Aorta (tissue), 5 donors: Measurements from ENCODE around the gene KCNJ5. TPM values are rescaled to one million over a fixed set of nuclear protein-coding genes. Genes with fewer than 3 reads are reported as not detected.

ENCODE experiments used
- ATAC-seq: fragments of 200-7000 bp; cut with Tn5 transposase; one replicate; pipeline ENCODE4 v1.9.1; 2022; ENCODE audit warnings: moderate library complexity; ENCODE audit not compliant: low FRiP score
- DNase-seq, 2 donors: peaks; one replicate each; pipeline ENCODE4 v3.0.0-alpha.2; 2020
- H3K27ac ChIP-seq, 2 donors: one replicate each; pipeline ENCODE4 v1.5.1; 2013; ENCODE audit warnings: low read length in 2 of 2, mild to moderate bottlenecking in 2 of 2, moderate library complexity in 2 of 2, control low read depth in 1 of 2, inconsistent platforms in 1 of 2, low read depth in 1 of 2
- H3K27me3 ChIP-seq, 2 donors: one replicate each; pipeline ENCODE4 v1.6.1; 2013; ENCODE audit warnings: control low read depth in 1 of 2, low read length in 1 of 2, mild to moderate bottlenecking in 1 of 2, moderate library complexity in 1 of 2; ENCODE audit not compliant: insufficient read depth in 2 of 2, control insufficient read depth in 1 of 2
- H3K36me3 ChIP-seq, 2 donors: one replicate each; pipeline ENCODE4 v1.6.1; 2013; ENCODE audit warnings: control low read depth in 1 of 2, low read length in 1 of 2, mild to moderate bottlenecking in 1 of 2; ENCODE audit not compliant: insufficient read depth in 2 of 2, control insufficient read depth in 1 of 2
- H3K4me1 ChIP-seq, 2 donors: one replicate each; pipeline ENCODE4 v1.6.1; 2013; ENCODE audit warnings: low read length in 2 of 2, control low read depth in 1 of 2, mild to moderate bottlenecking in 1 of 2, moderate library complexity in 1 of 2; ENCODE audit not compliant: insufficient read depth in 2 of 2, control insufficient read depth in 1 of 2
- H3K4me3 ChIP-seq, 2 donors: one replicate each; pipeline ENCODE4 v1.5.1; 2013; ENCODE audit warnings: low read length in 2 of 2, control low read depth in 1 of 2, mild to moderate bottlenecking in 1 of 2
- H3K9me3 ChIP-seq: one replicate; pipeline ENCODE4 v1.6.1; 2013; ENCODE audit warnings: mild to moderate bottlenecking, low read length; ENCODE audit not compliant: control insufficient read depth
- WGBS, 2 donors: extraction: QIAGEN DNeasy Blood & Tissue Kit; methylation state at CpG; one replicate each; pipeline ENCODE4 v1.1.7; 2013; 5-methylcytosine and 5-hydroxymethylcytosine counted together
- intact Hi-C, 2 donors: fragments of 100-400 bp; cut with DNase I; formaldehyde crosslinking; loops; one replicate each; pipeline versions ENCODE4 v1.14.2 to v1.15.0; 2022
- polyA plus RNA-seq, 2 donors: library from polyadenylated mRNA; stranded (reverse); fragments of 200-250 nt; gene quantifications; one replicate each; pipeline ENCODE4 v1.2.3, GENCODE V29; 2013
- total RNA-seq, 2 donors: library from RNA; stranded (reverse); fragmentation: NEBNext Ultra II Directional; extraction: Animal tissue kit (Norgen Biotek cat#: 25700); gene quantifications; one replicate each; pipeline ENCODE4 v1.2.1, GENCODE V29; 2021
- donor health status: healthy with polysubstance abuse.
- donor health status: Bipolar disorder and iron deficiency.
- donor health status: DM: no; HTN: no; CAD: no.
- donor health status: DM: no; HTN: no; CAD: no.
- donor health status: DM: yes; HTN: yes; CAD: no.

KCNJ5 gene
- total and polyA plus RNA-seq, 4 donors, result 0.31 to 3.5 (median 1.8) TPM

GRCh38 chr11:128938156-128938885, 47.2 kb downstream of the KCNJ5 start:
- Histone ChIP-seq H3K4me1 (no peaks in the 10 kb centered on the region), H3K4me3 (no peak overlapping the region), H3K27me3 (no peaks in the 10 kb centered on the region), H3K36me3 (no peaks in the 10 kb centered on the region), H3K9me3 (no peaks in the 10 kb centered on the region), H3K27ac (no peak overlapping the region)
- 89 to 93% methylated on average over 16 of the region's 16 CpGs for WGBS, 2 donors
- DNase-seq (no peak), ATAC-seq (no peak)
- intact Hi-C loops, result no loop called here

- intact Hi-C loops, result no loop called here
- Histone ChIP-seq H3K4me1 (no peaks in the 10 kb centered on the region), H3K27ac (no peak overlapping the region), H3K9me3 (no peaks in the 10 kb centered on the region), H3K4me3 (no peak overlapping the region), H3K36me3 (no peaks in the 10 kb centered on the region), H3K27me3 (no peaks in the 10 kb centered on the region)
- DNase-seq (no peak), ATAC-seq (no peak)
- 85 to 86% methylated on average over 11 of the region's 11 CpGs for WGBS, 2 donors
Observed at GRCh38 chr11:128939591-128939990, 48.4 kb downstream of the KCNJ5 start.

- H3K9me3 ChIP-seq, result no peaks in the 10 kb centered on the region
- intact Hi-C loops, result no loop called here
- no peaks in the 10 kb centered on the region for H3K27me3 ChIP-seq
- no peak overlapping the region for H3K27ac ChIP-seq
- no peaks in the 10 kb centered on the region for H3K4me1 ChIP-seq
- no peak for DNase-seq
- no peak overlapping the region for H3K4me3 ChIP-seq
- H3K36me3 ChIP-seq, result no peaks in the 10 kb centered on the region
- no peak for ATAC-seq
- WGBS, 2 donors, result 81 to 84% methylated on average over 5 of the region's 5 CpGs
Observed at GRCh38 chr11:128940156-128940555, 49.0 kb downstream of the KCNJ5 start.

GRCh38 chr11:128940603-128941002, 49.4 kb downstream of the KCNJ5 start:
- H3K27ac ChIP-seq, result no peak overlapping the region
- ATAC-seq, result no peak
- no peaks in the 10 kb centered on the region for H3K36me3 ChIP-seq
- intact Hi-C loops, result no loop called here
- no peaks in the 10 kb centered on the region for H3K9me3 ChIP-seq
- H3K4me1 ChIP-seq, result no peaks in the 10 kb centered on the region
- WGBS, 2 donors, result 91 to 92% methylated on average over 15 of the region's 15 CpGs
- no peak for DNase-seq
- H3K4me3 ChIP-seq, result no peak overlapping the region
- H3K27me3 ChIP-seq, result no peaks in the 10 kb centered on the region

- Histone ChIP-seq H3K4me1 (no peaks in the 10 kb centered on the region), H3K27me3 (no peaks in the 10 kb centered on the region), H3K9me3 (no peaks in the 10 kb centered on the region), H3K27ac (no peak overlapping the region), H3K4me3 (no peak overlapping the region), H3K36me3 (no peaks in the 10 kb centered on the region)
- intact Hi-C loops, result no loop called here
- no peak for DNase-seq
- ATAC-seq, result no peak
- 83 to 91% methylated on average over 7 to 8 of the region's 8 CpGs for WGBS, 2 donors
Observed at GRCh38 chr11:128941110-128941509, 50.0 kb downstream of the KCNJ5 start.

GRCh38 chr11:128941573-128942271, 50.6 kb downstream of the KCNJ5 start:
- no peaks in the 10 kb centered on the region for H3K4me1 ChIP-seq
- H3K36me3 ChIP-seq, result no peaks in the 10 kb centered on the region
- H3K27ac ChIP-seq, result no peak overlapping the region
- H3K9me3 ChIP-seq, result no peaks in the 10 kb centered on the region
- ATAC-seq (no peak), DNase-seq (no peak)
- WGBS, 2 donors, result 88 to 92% methylated on average over 14 of the region's 14 CpGs
- intact Hi-C loops, result no loop called here
- H3K4me3 ChIP-seq, result no peak overlapping the region
- no peaks in the 10 kb centered on the region for H3K27me3 ChIP-seq

GRCh38 chr11:128942272-128942612, 51.1 kb downstream of the KCNJ5 start:
- intact Hi-C loops, result no loop called here
- Histone ChIP-seq H3K27ac (no peak overlapping the region), H3K9me3 (no peaks in the 10 kb centered on the region), H3K4me3 (no peak overlapping the region), H3K4me1 (no peaks in the 10 kb centered on the region), H3K36me3 (no peaks in the 10 kb centered on the region), H3K27me3 (no peaks in the 10 kb centered on the region)
- ATAC-seq (no peak), DNase-seq (no peak)
- WGBS, 2 donors, result 96% methylated on average over 13 of the region's 13 CpGs

- no peaks in the 10 kb centered on the region for H3K36me3 ChIP-seq
- no peaks in the 10 kb centered on the region for H3K27me3 ChIP-seq
- ATAC-seq (no peak), DNase-seq (no peak)
- no peak within 1 kb of the TSS for H3K27ac ChIP-seq
- 87 to 93% methylated on average over 21 of the region's 21 CpGs for WGBS, 2 donors
- no peaks in the 10 kb centered on the region for H3K9me3 ChIP-seq
- no peak within 1 kb of the TSS for H3K4me3 ChIP-seq
- intact Hi-C loops, result no loop called here
- no peaks in the 10 kb centered on the region for H3K4me1 ChIP-seq
Observed at GRCh38 chr11:128942817-128943427, 51.8 kb downstream of the KCNJ5 start, which contains the start of gene TP53AIP1. TP53AIP1 (minus strand) TSS chr11:128942871; CDS start chr11:128937818, 5,053 bp downstream.
